GM06990 (cell line): ENCODE data around the gene NLGN3.

ENCODE experiments used
- DNase-seq: peaks from one replicate; pipeline ENCODE4 v3.0.0-alpha.2; 2011; ENCODE audit not compliant: insufficient read length; ENCODE audit errors: extremely low read depth
- H3K27me3 ChIP-seq: replicated peaks from 2 replicates; pipeline ENCODE4 v1.6.0; 2011; ENCODE audit warnings: low read length; ENCODE audit not compliant: control insufficient read depth, insufficient read depth
- H3K36me3 ChIP-seq: 2 replicates; pipeline ENCODE4 v1.5.1; 2011; ENCODE audit warnings: low read length; ENCODE audit not compliant: control insufficient read depth, insufficient read depth
- H3K4me3 ChIP-seq: replicated peaks from 2 replicates; pipeline ENCODE4 v1.5.1; 2011; ENCODE audit warnings: low read depth, mild to moderate bottlenecking, control low read depth, low read length
- CTCF ChIP-seq: IDR thresholded peaks from 2 replicates; pipeline ENCODE4 v1.5.1; 2011; ENCODE audit warnings: low read length, control low read depth, mild to moderate bottlenecking, inconsistent platforms; ENCODE audit not compliant: insufficient read depth, poor library complexity, severe bottlenecking

NLGN3 gene

GRCh38 chrX:71098951-71099506, 45.6 kb upstream of the NLGN3 start:
- no peak for TF ChIP-seq CTCF
- no peaks in the 10 kb centered on the region for H3K36me3 ChIP-seq
- H3K27me3 ChIP-seq: no peaks in the 10 kb centered on the region; the same call in 1 of the 2 replicates
- no peak overlapping the region for H3K4me3 ChIP-seq
- no peak for DNase-seq

DNA sequence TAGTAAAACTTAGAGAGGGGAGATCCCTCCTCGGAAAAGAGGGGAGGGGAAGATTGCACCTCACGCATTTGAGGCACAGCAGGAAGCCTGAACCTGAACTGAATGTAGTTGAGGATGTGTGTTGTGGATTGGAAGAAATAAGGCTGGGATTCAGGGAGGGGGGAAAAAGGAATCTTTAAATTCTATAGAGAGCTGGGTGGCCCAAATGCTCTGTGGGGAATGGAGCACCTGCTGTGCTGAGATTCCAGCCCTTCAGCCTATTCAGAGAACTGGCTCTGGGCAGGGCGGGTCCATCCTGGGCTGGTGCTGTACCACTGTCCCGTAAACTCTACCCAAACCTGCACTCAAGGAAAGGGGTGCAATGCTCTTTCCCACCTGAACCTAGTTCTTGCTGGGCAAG, 44.9 kb upstream of the NLGN3 start:
- H3K36me3 ChIP-seq: no peaks in the 10 kb centered on the region
- H3K27me3 ChIP-seq: no peaks in the 10 kb centered on the region; the same call in 1 of the 2 replicates
- H3K4me3 ChIP-seq: no peak overlapping the region
- no peak for DNase-seq
- no peak for TF ChIP-seq CTCF

DNA sequence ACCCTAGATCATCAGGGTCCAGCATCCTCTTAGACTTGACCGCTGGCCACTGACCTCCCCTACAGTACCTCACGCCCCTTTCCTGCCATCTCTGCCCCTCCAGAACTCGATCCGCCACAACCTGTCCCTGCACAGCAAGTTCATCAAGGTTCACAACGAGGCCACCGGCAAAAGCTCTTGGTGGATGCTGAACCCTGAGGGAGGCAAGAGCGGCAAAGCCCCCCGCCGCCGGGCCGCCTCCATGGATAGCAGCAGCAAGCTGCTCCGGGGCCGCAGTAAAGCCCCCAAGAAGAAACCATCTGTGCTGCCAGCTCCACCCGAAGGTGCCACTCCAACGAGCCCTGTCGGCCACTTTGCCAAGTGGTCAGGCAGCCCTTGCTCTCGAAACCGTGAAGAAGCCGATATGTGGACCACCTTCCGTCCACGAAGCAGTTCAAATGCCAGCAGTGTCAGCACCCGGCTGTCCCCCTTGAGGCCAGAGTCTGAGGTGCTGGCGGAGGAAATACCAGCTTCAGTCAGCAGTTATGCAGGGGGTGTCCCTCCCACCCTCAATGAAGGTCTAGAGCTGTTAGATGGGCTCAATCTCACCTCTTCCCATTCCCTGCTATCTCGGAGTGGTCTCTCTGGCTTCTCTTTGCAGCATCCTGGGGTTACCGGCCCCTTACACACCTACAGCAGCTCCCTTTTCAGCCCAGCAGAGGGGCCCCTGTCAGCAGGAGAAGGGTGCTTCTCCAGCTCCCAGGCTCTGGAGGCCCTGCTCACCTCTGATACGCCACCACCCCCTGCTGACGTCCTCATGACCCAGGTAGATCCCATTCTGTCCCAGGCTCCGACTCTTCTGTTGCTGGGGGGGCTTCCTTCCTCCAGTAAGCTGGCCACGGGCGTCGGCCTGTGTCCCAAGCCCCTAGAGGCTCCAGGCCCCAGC, 43.8 kb upstream of the NLGN3 start:
- TF ChIP-seq CTCF: no peak
- H3K4me3 ChIP-seq: no peak overlapping the region
- H3K36me3 ChIP-seq: no peaks in the 10 kb centered on the region
- DNase-seq: no peak
- no peaks in the 10 kb centered on the region; the same call in 1 of the 2 replicates for H3K27me3 ChIP-seq

GRCh38 chrX:71102292-71102691, 42.3 kb upstream of the NLGN3 start:
- no peak for DNase-seq
- no peaks in the 10 kb centered on the region; the same call in 1 of the 2 replicates for H3K27me3 ChIP-seq
- 0 out of 2 replicates have a peak, but pooled peaks cover 1% of the 10 kb centered on the region for H3K36me3 ChIP-seq
- no peak overlapping the region for H3K4me3 ChIP-seq
- TF ChIP-seq CTCF: no peak

DNA sequence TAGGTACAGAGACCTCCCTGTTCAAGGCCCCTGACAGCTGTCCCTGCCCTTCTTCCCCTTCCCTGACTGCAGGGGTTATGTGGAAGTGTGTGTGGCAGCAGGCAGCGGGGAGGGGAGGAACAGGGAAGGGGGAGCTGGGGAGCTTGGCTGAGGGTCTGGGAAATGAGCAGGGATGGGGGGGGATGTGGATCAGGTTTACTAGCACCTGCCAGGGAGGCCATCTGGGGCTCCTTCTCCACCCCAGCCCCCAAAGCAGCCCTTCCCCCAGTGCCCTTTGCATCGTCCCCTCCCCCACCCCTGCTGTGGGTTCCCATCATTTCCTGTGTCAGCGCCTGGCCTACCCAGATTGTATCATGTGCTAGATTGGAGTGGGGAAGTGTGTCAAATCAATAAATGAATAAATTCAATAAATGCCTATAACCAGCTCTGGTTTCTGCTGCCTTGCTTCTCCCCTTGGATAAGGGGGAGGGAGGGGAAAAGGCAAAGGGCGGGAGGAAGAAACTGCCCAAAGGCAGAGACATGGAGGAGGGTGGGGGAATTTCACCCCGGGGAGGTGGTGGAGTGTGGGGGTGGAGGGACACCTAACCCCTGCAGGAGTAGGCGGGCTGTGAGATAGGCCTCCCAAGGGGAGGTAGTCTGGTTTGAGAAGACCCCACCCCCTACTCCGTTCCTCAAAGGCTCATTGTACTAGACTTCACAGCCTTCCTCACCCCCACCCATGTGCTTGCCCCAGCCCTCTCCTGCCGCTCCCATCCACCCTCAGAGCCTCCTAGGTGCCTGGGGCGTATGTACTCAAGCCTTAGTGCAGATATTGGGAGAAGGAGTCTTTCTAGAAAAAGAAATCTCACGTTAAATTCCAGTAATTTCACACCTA, 41.3 kb upstream of the NLGN3 start:
- no peak overlapping the region for H3K4me3 ChIP-seq
- peaks cover 4% of the 10 kb centered on the region for H3K36me3 ChIP-seq
- H3K27me3 ChIP-seq: no peaks in the 10 kb centered on the region; the same call in 1 of the 2 replicates
- DNase-seq: peak; percentile 57
- TF ChIP-seq CTCF: no peak
